ENCODE data around the gene XYLT1.

XYLT1 gene

DNA sequence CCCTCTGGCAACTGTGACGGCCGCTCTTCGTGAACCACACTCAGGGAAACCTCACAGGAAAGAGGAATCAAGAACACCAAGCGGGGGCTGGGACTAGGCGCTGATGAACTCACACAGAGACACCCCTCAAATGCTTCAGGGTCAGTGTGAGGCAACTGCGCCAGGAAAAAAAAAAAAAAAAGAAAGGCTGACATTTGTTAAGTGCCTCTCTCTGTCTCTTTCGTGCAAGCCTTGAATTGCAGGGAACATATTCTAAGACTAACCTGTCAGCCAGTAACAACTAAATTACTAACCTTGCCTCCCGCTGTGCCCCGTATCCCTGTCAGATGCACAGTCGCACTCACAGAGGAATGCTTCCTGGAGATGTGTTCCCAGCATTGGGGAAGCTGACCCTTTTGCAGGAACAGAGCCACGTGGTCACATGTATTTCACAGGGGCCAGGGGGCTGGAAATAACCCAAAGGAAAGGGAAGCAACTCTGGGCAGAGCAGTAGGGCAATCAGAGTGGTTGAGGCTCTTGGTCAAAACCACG is 247.8 kb downstream of the XYLT1 start:
- no peak for TF ChIP-seq POLR2A (IDR thresholded peaks at IDR 0.05; ENCODE audit: low read depth, low read length)
- no peak for FAIRE-seq
- DNase-seq (ENCODE audit: insufficient read length, low spot score): no peak

DNA sequence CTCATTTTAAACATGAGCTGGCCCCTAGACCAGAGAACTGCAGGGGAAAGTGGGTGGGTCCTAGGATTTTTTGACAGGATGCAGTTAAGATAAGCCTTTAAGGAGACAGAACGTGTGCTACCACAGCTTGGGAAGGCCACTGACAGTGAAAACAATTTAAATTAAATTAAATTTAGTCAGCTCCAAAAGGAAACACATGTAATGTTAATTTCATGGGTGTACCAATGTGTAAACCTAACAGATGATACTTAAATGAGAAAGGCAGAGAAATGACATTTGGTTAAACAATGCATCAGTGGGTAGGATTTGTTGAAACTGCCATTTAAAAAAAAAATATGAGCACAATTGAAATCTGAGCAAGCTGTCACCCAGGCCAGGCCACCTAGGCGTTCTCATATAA is 250.8 kb downstream of the XYLT1 start:
- FAIRE-seq: no peak
- no peak for DNase-seq (ENCODE audit: insufficient read length, low spot score)
- no peak for TF ChIP-seq POLR2A (IDR thresholded peaks at IDR 0.05; ENCODE audit: low read depth, low read length)

DNA sequence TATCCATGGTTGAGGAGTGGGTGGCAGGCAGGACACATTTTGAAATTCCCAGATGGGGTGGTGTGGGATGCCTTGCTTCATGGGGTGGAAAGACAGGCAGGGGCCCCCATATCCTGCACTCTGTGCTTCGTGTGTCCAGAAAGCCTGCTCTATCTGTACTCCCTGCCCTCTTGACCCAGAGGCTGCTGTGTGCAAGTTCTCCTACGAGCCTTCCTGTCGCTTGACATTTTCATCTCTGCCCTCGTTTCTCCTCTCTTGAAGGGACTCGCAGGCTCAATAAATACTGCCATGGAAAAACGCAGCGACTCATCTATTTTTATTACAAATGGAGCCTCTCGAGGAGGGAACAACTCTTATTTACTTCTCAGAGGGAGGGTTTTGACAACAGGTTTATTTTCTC is 254.8 kb downstream of the XYLT1 start:
- FAIRE-seq: no peak
- no peak for TF ChIP-seq POLR2A (IDR thresholded peaks at IDR 0.05; ENCODE audit: low read depth, low read length)
- no peak for DNase-seq (ENCODE audit: insufficient read length, low spot score)

DNA sequence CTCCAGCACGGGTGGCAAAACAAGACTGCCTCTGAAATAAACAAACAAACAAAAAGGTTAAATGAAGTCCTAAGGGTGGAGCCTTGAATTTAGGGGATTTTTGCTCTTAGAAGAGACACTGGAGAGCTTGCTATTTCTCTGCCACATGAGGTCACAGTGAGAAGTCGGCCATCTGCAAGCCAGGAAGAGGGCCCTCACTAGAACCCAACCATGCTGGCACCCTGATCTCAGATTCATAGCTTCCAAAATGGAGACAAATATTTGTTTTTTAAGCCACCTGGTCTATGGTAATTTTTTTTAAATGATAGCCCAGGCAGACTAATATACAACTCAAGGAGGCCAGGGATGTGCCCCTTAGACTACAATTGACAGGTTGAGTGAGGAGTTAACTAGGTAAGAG is 255.5 kb downstream of the XYLT1 start:
- no peak for FAIRE-seq
- DNase-seq (ENCODE audit: insufficient read length, low spot score): no peak
- no peak for TF ChIP-seq POLR2A (IDR thresholded peaks at IDR 0.05; ENCODE audit: low read depth, low read length)

DNA sequence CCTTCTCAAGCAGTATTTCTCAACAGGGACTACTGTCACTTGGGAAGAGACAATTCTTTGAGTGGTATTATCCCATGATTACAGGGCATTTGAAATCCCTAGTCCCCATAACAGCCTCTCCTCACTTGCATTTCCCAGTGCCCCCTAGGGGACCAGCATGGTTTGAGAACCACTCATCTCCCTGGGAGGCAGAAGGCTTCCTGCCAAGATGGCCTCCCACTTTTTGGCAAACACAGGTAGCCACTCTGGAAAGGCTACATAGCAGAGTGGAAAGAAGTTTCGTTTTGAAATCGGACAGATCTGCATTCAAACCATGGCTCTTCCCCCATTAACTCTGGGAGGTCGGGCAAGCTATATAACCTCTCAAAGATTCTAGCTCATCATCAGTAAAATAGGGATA is 256.8 kb downstream of the XYLT1 start:
- no peak for DNase-seq (ENCODE audit: insufficient read length, low spot score)
- FAIRE-seq: no peak
- TF ChIP-seq POLR2A (IDR thresholded peaks at IDR 0.05; ENCODE audit: low read depth, low read length): no peak

DNA sequence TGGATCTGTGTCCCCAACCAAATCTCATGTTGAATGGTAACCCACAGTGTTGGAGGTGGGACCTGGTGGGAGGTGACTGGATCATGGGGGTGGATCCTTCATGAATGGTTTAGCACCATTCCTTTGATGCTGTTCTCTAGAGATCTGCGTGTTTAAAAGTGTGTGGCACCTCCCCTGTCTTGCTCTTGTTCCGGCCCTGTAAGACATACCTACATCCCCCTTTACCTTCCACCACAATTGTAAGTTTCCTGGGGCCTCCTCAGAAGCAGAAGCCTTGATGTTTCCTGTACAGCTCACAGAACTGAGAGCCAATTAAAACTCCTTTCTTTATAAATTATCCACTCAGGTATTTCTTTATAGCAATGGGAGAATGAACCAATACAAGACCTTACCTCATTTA is 257.7 kb downstream of the XYLT1 start:
- no peak for TF ChIP-seq POLR2A (IDR thresholded peaks at IDR 0.05; ENCODE audit: low read depth, low read length)
- FAIRE-seq: no peak
- DNase-seq (ENCODE audit: insufficient read length, low spot score): no peak

DNA sequence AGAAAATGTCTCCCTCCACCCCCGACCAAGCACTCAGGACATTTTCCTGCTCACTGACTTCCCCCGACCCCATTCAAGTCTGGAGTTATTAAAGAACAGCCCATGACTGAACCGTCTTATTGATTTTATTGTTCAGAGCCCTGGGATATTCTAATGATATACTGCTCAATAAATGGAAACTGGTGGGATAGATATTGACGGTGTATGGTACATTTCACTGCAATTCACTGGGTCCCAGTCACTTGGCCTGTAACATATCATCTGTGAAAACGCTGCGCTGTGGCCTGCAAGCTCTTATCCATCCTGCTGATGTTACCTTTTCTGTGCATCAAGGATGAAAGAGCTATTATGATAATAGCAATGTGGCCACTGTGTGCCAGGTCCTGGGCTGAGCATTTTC is 258.2 kb downstream of the XYLT1 start:
- no peak for FAIRE-seq
- DNase-seq (ENCODE audit: insufficient read length, low spot score): no peak
- no peak for TF ChIP-seq POLR2A (IDR thresholded peaks at IDR 0.05; ENCODE audit: low read depth, low read length)

DNA sequence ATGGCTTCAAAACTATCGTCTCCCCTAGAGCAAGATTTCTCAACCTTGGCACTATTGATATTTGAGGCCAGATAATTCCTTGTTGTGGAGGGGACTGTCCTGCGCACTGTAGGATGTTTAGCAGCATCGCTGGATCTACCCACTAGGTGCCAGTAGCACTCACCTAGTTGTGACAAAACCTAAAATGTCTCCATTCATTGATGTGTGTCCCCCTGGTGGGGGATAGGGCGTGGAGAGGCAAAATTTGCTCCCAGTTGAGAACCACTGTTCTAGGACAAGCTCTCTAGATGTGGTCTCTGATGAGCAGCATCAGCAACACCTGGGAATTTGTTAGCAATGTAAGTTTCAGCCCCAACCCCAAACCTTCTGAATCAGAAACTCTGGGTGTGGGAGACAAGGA is 259.0 kb downstream of the XYLT1 start:
- TF ChIP-seq POLR2A (IDR thresholded peaks at IDR 0.05; ENCODE audit: low read depth, low read length): no peak
- no peak for DNase-seq (ENCODE audit: insufficient read length, low spot score)
- FAIRE-seq: no peak

DNA sequence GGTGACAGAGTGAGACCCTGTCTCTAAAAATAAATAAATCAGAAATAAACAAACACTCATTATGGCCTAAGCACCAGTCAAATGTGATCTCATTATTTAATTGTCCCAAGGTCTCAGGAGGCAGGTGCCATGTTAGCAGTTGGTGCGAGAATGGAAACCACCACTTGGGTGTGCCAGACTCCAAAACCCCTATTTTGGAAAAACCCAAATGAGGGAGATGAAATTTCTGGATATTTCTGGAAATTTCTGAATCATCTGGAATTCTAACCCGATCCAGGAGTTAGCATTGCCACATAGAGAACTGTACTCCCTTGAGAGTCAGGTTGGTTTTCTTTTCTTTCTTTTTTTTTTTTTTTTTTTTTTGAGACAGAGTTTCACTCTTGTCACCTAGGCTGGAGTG is 264.0 kb downstream of the XYLT1 start:
- FAIRE-seq (no peak), DNase-seq (ENCODE audit: insufficient read length, low spot score) (no peak)
- TF ChIP-seq POLR2A (IDR thresholded peaks at IDR 0.05; ENCODE audit: low read depth, low read length): no peak

DNA sequence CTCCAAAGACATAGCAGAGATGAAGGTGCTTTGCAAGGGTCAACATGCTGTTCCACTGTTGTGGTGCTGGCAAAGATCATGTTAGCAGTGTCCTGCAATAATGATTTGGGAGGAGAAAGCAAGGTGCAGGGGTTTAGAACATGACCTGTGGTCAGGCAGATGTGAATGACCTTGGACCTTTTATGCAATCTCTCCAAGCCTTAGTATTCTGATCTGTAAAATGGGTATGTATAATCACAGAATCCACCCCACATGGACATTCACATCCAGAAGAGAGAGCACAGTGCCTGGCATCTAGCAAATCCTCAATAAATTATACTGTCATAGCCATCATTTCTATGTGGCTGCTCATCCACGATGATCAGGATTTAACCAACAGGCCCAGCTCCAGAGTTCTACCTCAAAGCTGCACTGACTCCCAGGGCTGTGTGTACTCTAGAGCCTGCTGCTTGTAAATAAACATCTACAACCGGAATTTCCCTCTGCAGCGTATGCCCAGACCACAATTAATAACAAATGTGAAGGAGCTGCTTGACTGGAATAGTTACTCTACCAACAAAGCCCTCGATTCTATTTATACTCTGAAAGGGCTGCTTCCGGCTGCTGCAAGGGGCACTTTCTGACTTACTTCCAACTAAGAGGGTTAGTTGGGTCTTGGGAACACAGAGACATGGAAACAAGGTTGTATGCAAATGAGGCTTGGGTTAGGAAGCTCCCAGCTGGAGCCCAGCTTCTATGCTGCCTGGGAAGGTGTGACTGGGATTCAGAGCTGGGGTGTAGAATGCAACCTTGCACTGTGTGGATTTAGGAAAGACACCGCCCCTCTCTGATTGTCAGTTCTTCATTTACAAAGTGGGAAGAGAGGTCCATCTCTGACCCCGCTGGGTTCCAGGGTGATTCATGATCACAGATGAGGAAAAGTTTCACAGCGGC is 265.2 kb downstream of the XYLT1 start:
- DNase-seq (ENCODE audit: insufficient read length, low spot score): no peak
- TF ChIP-seq POLR2A (IDR thresholded peaks at IDR 0.05; ENCODE audit: low read depth, low read length): no peak
- FAIRE-seq: no peak

DNA sequence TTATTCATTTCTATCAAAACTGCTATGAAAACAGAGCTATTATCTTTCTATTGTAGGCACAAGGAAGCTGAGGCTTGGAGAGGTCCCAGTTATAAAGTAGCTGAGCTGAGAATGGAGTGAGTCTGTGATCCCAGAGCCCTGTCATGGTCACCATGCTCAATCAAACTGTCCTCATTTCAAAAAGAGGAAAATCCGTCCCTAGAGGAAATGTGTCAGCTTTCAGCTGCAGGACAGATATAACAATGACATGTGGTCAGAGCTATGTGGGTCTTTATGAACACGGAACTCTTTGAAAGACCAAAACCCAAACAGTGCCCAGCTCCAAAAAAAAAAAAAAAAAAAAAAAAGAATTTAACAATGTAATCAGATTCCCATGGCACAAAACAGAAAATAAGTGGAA is 266.1 kb downstream of the XYLT1 start:
- no peak for TF ChIP-seq POLR2A (IDR thresholded peaks at IDR 0.05; ENCODE audit: low read depth, low read length)
- DNase-seq (ENCODE audit: insufficient read length, low spot score) (no peak), FAIRE-seq (no peak)

DNA sequence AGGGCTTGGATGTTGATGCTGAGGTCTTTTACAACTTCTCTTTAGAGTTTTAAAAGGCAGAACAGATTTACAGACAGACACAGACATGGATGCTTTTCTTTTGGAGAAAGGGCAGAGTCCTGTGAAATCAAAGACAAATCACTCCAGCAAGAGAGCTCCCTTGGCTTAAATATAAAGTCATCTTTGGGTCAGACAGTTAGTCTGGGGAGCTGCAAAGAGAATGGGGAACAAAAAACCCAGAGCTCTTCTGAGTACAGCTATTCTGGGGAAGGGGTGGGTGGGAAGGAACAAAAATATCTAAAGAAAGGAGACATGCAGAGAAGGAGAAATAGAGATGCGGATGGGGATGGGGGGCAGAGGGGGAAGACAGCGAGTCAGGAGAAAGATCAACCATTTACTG is 266.6 kb downstream of the XYLT1 start:
- no peak for TF ChIP-seq POLR2A (IDR thresholded peaks at IDR 0.05; ENCODE audit: low read depth, low read length)
- FAIRE-seq (no peak), DNase-seq (ENCODE audit: insufficient read length, low spot score) (no peak)

DNA sequence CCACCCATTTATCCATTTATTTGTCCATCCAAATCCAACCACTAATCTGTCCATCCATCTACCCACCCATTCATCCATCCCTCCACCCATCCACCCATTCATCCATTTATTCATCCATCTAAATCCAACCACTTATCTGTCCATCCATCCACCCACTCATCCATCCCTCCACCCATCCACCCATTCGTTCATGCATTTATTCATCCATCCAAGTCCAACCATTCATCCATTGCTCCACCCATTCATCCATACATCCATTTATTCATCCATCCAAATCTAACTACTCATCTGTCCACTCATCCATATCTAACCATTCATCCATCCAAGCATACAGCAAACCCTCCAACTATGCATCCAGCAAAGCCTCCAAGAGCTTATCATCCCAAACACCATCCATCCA is 267.3 kb downstream of the XYLT1 start:
- no peak for FAIRE-seq
- TF ChIP-seq POLR2A (IDR thresholded peaks at IDR 0.05; ENCODE audit: low read depth, low read length): no peak
- DNase-seq (ENCODE audit: insufficient read length, low spot score): no peak

DNA sequence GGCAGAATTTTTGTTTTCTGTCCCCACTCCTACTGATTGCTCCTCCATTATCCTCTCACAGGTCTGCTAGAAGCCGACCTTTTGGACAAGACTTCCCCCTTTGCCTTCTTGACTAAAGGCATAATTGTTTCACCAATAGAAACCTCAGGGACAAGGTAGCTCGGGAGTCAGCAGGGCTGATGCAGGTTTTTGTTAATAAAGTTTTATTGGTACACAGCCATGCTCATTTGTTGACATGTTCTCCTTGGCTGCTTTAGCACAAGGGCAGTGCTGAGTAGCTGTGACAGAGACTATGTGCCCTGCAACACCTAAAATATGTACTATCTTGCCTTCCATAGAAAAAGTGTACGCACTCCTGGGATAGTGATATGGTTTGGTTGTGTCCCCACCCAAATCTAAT is 271.6 kb downstream of the XYLT1 start:
- FAIRE-seq (no peak), DNase-seq (ENCODE audit: insufficient read length, low spot score) (no peak)
- no peak for TF ChIP-seq POLR2A (IDR thresholded peaks at IDR 0.05; ENCODE audit: low read depth, low read length)

DNA sequence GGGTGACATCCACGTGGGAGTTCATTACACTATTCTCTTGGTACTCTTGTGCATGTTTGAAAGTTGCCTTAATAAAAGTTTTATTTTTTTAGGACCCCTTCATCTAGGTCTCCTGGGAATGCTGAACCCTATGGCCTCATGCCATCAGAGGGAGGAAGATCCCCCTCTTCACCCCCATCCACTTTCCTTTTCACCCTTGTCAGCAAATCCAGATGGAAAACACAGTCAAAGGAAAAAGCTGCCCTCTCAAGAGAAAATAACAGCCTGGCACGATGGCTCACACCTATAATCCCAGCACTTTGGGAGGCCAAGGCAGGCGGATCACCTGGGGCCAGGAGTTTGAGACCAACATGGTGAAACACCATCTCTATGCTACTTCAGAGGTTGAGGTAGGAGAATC is 274.2 kb downstream of the XYLT1 start:
- no peak for TF ChIP-seq POLR2A (IDR thresholded peaks at IDR 0.05; ENCODE audit: low read depth, low read length)
- DNase-seq (ENCODE audit: insufficient read length, low spot score) (no peak), FAIRE-seq (no peak)
